Natural killer cell (primary cell): Measurements from ENCODE around the gene SOBP. TPM values are rescaled to one million over a fixed set of nuclear protein-coding genes. Genes with fewer than 3 reads are reported as not detected.

Experiments
- ATAC-seq, 3 donors: fragments of 150-1000 bp in 2 of 3; fragments of 200-7000 bp in 1 of 3; cut with Tn5 transposase; 1 replicate in 1 of 3; 2 replicates in 2 of 3; pipeline ENCODE4 v1.10.0; 2021; ENCODE audit warnings: mild to moderate bottlenecking in 2 of 3, moderate library complexity in 2 of 3
- DNase-seq, 2 donors: peaks; one replicate each; pipeline versions ENCODE4 v3.0.0 to v3.0.0-alpha.2; 2013 to 2021; ENCODE audit warnings: mixed read lengths in 1 of 2
- H3K27ac ChIP-seq: one replicate; pipeline ENCODE4 v1.5.1; 2013; ENCODE audit warnings: mild to moderate bottlenecking, low read length
- H3K27me3 ChIP-seq: one replicate; pipeline ENCODE4 v1.6.1; 2013; ENCODE audit warnings: low read length; ENCODE audit not compliant: control insufficient read depth, insufficient read depth
- H3K36me3 ChIP-seq: one replicate; pipeline ENCODE4 v1.6.1; 2013; ENCODE audit warnings: low read length; ENCODE audit not compliant: control insufficient read depth, insufficient read depth
- H3K4me1 ChIP-seq: one replicate; pipeline ENCODE4 v1.6.1; 2013; ENCODE audit warnings: low read length; ENCODE audit not compliant: control insufficient read depth, insufficient read depth
- H3K4me3 ChIP-seq: one replicate; pipeline ENCODE4 v1.5.1; 2013; ENCODE audit warnings: low read length
- H3K9me3 ChIP-seq: one replicate; pipeline ENCODE4 v1.6.1; 2013; ENCODE audit warnings: low read length; ENCODE audit not compliant: control insufficient read depth, insufficient read depth
- H3K27ac Mint-ChIP-seq, 2 donors: one replicate each; pipeline ENCODE4 v1.8.0; 2022; ENCODE audit warnings: mild to moderate bottlenecking in 2 of 2, mixed read lengths in 2 of 2, moderate library complexity in 1 of 2
- H3K27me3 Mint-ChIP-seq, 2 donors: one replicate each; pipeline ENCODE4 v1.8.0; 2022; ENCODE audit warnings: low read depth in 2 of 2, mixed read lengths in 2 of 2
- H3K36me3 Mint-ChIP-seq: one replicate; pipeline ENCODE4 v1.8.0; 2022; ENCODE audit warnings: mixed read lengths
- H3K4me1 Mint-ChIP-seq, 2 donors: one replicate each; pipeline ENCODE4 v1.8.0; 2022; ENCODE audit warnings: mixed read lengths in 2 of 2
- H3K4me3 Mint-ChIP-seq: one replicate; pipeline ENCODE4 v1.8.0; 2022; ENCODE audit warnings: mild to moderate bottlenecking, moderate library complexity, mixed read lengths
- H3K9me3 Mint-ChIP-seq, 2 donors: one replicate each; pipeline ENCODE4 v1.8.0; 2022; ENCODE audit warnings: mixed read lengths in 2 of 2
- CTCF ChIP-seq: fragments of 200-600 bp; IDR thresholded peaks from one replicate; pipeline ENCODE4 v1.8.0; 2022; ENCODE audit warnings: antibody characterized with exemption
- WGBS: methylation state at CpG from one replicate; pipeline ENCODE4 v1.1.7; 2013; ENCODE audit warnings: missing lambda C conversion rate; ENCODE audit not compliant: insufficient coverage; 5-methylcytosine and 5-hydroxymethylcytosine counted together
- intact Hi-C: fragments of 100-400 bp; cut with micrococcal nuclease; formaldehyde crosslinking; loops from one replicate; pipeline ENCODE4 v1.14.2; 2022
- total RNA-seq, 4 donors: library from RNA; stranded (reverse); fragments of 120-200 nt in 1 of 4; gene quantifications; one replicate each; pipeline versions ENCODE4 v1.2.3 to v1.2.4, GENCODE V29; 2013 to 2022

SOBP gene
- total RNA-seq, 3 donors from 2014 or later (not counting 1 experiment from before 2014, with no cell fraction given) = 0.16 TPM; not detected in 1

DNA sequence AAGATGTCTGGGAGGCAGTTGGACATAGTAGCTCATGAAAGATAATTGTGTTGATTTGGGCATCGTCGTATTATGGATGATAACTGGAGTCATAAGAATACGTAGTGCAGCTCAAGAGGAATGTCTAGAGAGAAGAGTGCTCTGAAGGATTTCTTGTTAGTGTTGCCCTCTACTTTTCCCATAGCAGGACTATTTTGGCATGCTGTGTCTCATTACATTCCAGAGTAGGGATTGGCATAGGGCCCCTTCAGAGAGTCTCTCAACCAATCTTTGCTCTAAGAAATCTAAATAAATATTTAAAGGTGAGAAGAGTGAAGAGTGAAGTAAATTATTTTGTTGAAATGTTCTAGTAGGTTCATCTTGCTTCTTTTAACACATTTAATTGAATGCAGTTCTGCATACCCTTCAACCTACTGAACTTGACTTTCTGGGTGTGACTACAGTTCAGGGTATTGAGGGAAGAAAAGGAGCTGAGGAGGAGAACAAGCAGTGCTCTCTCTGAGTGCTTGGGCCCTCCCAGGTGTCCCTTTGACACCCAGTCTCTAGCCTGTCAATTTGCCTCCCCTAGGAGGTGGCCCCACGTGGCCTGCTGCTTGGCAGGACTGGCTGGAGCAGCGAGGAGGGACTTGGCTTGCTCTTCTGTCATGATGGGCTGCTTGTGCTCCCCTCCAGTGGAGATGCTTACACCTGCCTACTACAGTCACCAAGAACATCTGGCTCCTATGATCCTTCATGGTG, 33.3 kb downstream of the SOBP start:
- H3K27me3 ChIP-seq = no peaks in the 10 kb centered on the region
- H3K36me3 Mint-ChIP-seq = no peaks in the 10 kb centered on the region
- DNase-seq (no peak), ATAC-seq (no peak)
- H3K27ac ChIP-seq = no peak overlapping the region
- H3K4me1 Mint-ChIP-seq = no peaks in the 10 kb centered on the region
- no peak overlapping the region for H3K4me3 Mint-ChIP-seq
- TF ChIP-seq CTCF = no peak
- H3K27ac Mint-ChIP-seq = no peak overlapping the region
- H3K4me1 ChIP-seq = no peaks in the 10 kb centered on the region
- H3K9me3 ChIP-seq = no peaks in the 10 kb centered on the region
- H3K27me3 Mint-ChIP-seq = peaks cover 19 to 50% of the 10 kb centered on the region in 2 donors
- 86% methylated on average over 5 of the region's 5 CpGs for WGBS
- intact Hi-C loops = no loop called here
- no peaks in the 10 kb centered on the region for H3K9me3 Mint-ChIP-seq
- no peak overlapping the region for H3K4me3 ChIP-seq
- no peaks in the 10 kb centered on the region for H3K36me3 ChIP-seq

DNA sequence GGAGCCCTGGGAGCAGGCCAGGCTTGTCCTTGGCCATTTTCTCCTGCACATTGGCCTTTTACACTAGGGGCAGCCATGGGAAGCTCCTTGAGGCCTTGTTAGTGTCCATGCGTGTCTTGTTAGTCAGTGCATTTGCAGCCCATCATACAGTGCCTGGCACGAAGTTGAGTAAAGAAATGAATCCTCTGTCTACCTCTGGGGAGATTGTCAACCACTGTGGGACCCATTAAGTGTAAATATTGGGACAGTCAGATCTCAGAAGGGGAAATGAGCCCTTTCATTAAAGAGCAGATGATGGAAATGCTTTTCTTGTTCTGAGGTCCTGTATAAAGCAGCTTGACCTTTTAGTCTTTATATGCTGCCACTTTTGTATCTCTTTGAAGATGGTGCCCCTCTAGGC, 33.9 kb downstream of the SOBP start:
- no peaks in the 10 kb centered on the region for H3K27me3 ChIP-seq
- intact Hi-C loops = no loop called here
- no peaks in the 10 kb centered on the region for H3K4me1 Mint-ChIP-seq
- no peaks in the 10 kb centered on the region for H3K36me3 ChIP-seq
- no peak overlapping the region for H3K4me3 ChIP-seq
- ATAC-seq (no peak), DNase-seq (no peak)
- no peaks in the 10 kb centered on the region for H3K9me3 Mint-ChIP-seq
- 85% methylated on average over 2 of the region's 2 CpGs for WGBS
- no peak for TF ChIP-seq CTCF
- no peaks in the 10 kb centered on the region for H3K9me3 ChIP-seq
- no peak overlapping the region for H3K27ac ChIP-seq
- H3K4me3 Mint-ChIP-seq = no peak overlapping the region
- no peaks in the 10 kb centered on the region for H3K36me3 Mint-ChIP-seq
- peaks cover 19 to 56% of the 10 kb centered on the region in 2 donors for H3K27me3 Mint-ChIP-seq
- H3K4me1 ChIP-seq = no peaks in the 10 kb centered on the region
- no peak overlapping the region for H3K27ac Mint-ChIP-seq

- H3K27me3 ChIP-seq = no peaks in the 10 kb centered on the region
- no peak for ATAC-seq
- Mint-ChIP-seq H3K9me3 (no peaks in the 10 kb centered on the region), H3K27ac (no peak overlapping the region), H3K4me1 (no peaks in the 10 kb centered on the region), H3K36me3 (no peaks in the 10 kb centered on the region), H3K27me3 (peaks cover 18 to 55% of the 10 kb centered on the region in 2 donors), H3K4me3 (no peak overlapping the region)
- H3K27ac ChIP-seq = no peak overlapping the region
- no peaks in the 10 kb centered on the region for H3K9me3 ChIP-seq
- no peak for TF ChIP-seq CTCF
- WGBS = 86% methylated on average over 2 of the region's 3 CpGs
- intact Hi-C loops = no loop called here
- H3K4me1 ChIP-seq = no peaks in the 10 kb centered on the region
- H3K36me3 ChIP-seq = no peaks in the 10 kb centered on the region
- DNase-seq = no peak
- no peak overlapping the region for H3K4me3 ChIP-seq
These were observed 34.7 kb downstream of the SOBP start for GRCh38 chr6:107524626-107525025.

DNA sequence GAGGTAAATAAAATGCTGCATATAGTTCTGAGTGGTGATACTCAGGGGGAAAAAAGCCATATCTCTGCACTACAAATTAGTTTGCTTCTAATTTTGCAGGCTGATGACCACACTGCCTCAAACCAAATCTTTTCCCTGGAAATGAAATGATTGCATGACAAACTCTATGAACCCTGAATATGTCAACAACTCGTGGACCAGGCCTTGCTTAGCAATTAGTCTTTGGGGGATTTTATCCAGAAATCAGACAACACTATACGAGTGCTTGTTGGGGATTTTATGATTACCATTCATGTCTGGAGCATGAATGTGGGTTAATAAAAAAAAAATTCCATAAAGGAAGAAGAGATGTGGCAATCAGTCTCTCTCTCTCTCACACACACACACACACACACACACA, 42.0 kb downstream of the SOBP start:
- no peak overlapping the region for H3K27ac ChIP-seq
- H3K4me1 Mint-ChIP-seq = no peaks in the 10 kb centered on the region
- H3K4me3 ChIP-seq = no peak overlapping the region
- H3K4me1 ChIP-seq = no peaks in the 10 kb centered on the region
- H3K4me3 Mint-ChIP-seq = no peak overlapping the region
- TF ChIP-seq CTCF = no peak
- H3K9me3 ChIP-seq = no peaks in the 10 kb centered on the region
- H3K36me3 ChIP-seq = no peaks in the 10 kb centered on the region
- no peaks in the 10 kb centered on the region for H3K9me3 Mint-ChIP-seq
- no peaks in the 10 kb centered on the region for H3K36me3 Mint-ChIP-seq
- H3K27ac Mint-ChIP-seq = no peak overlapping the region
- intact Hi-C loops = no loop called here
- H3K27me3 ChIP-seq = no peaks in the 10 kb centered on the region
- WGBS = 91% methylated on average over 2 of the region's 2 CpGs
- peaks cover 2 to 21% of the 10 kb centered on the region in 2 donors for H3K27me3 Mint-ChIP-seq
- ATAC-seq (no peak), DNase-seq (no peak)
